SH-SY5Y (cell line): Measurements from ENCODE around the gene C1QTNF7.

Source experiments
- GATA2 ChIP-seq: IDR thresholded peaks from 2 replicates; pipeline ENCODE4 v1.6.1; 2011; ENCODE audit warnings: mild to moderate bottlenecking, low read depth, low read length
- GATA3 ChIP-seq: IDR thresholded peaks from 2 replicates; pipeline ENCODE4 v1.6.1; 2011; ENCODE audit warnings: low read depth, mild to moderate bottlenecking, low read length, moderate library complexity

GRCh38 chr4:15481961-15482745 lies 54.3 kb downstream of the C1QTNF7 start:
- no peak for TF ChIP-seq GATA2
- no peak for TF ChIP-seq GATA3
